K562 (cell line): Measurements from ENCODE around the gene SBK1. TPM values are rescaled to one million over a fixed set of nuclear protein-coding genes. Genes with fewer than 3 reads are reported as not detected.
A peak's percentile ranks its signal among the peaks of the same experiment; 100 is the strongest.
"Not testable (repeated sequence)": the region's sequence is repeated elsewhere in the genome, so short reads cannot be mapped to it uniquely, and the experiment has no call there.

ENCODE experiments used
- ATAC-seq: fragments of 200-7000 bp; cut with Tn5 transposase; 3 replicates; pipeline ENCODE4 v1.9.1; 2020; ENCODE audit warnings: moderate library complexity
- BruUV-seq: library from RNA; stranded (reverse); fragments of 400-500 nt; replicated peaks from 2 replicates; lab custom pipeline; 2021; lab: Mats Ljungman, UMichigan
- CTCF ChIA-PET: fragments of 300-600 bp; formaldehyde crosslinking; extraction: SDS; loops from one replicate; lab custom pipeline; 2021; ENCODE audit warnings: low intra/inter-chr PET ratio; lab: Yijun Ruan, JAX
- POLR2A ChIA-PET: fragments of 300-600, 350-650 bp; sonication (Branson Sonifier 250); formaldehyde crosslinking; extraction: SDS; loops from one replicate; lab custom pipeline; 2021; ENCODE audit warnings: antibody characterized with exemption, inconsistent platforms; lab: Yijun Ruan, JAX
- DNase-seq, 4 experiments: peaks; one replicate each; pipeline versions ENCODE4 v3.0.0 to v3.0.0-alpha.2; 2011 to 2018; ENCODE audit warnings: low spot score in 3 of 4, mixed read lengths in 3 of 4; ENCODE audit errors: extremely low read depth in 1 of 4
- FAIRE-seq: peaks from 2 replicates; lab custom pipeline; 2011; peaks lifted over from hg19 to GRCh38; lab: Jason Lieb, UNC
- H2AFZ ChIP-seq: 2 replicates; pipeline ENCODE4 v1.6.0; 2011; ENCODE audit warnings: low read depth, low read length, control low read depth, inconsistent platforms
- H3K27ac ChIP-seq: fragments of 200-600 bp; 3 replicates; pipeline ENCODE4 v1.8.0; 2011; ENCODE audit warnings: low read depth, mild to moderate bottlenecking, control low read depth, inconsistent platforms, low read length, moderate library complexity, mixed read lengths; ENCODE audit errors: extremely low read depth
- H3K27me3 ChIP-seq, 2 experiments: fragments of 300-600 bp in 1 of 2; 2 replicates in 1 of 2; 3 replicates in 1 of 2; pipeline versions ENCODE4 v1.6.0 to v1.8.0; 2011; ENCODE audit warnings: inconsistent platforms in 2 of 2, low read length in 2 of 2, mild to moderate bottlenecking in 1 of 2, mixed read lengths in 1 of 2, moderate library complexity in 1 of 2; ENCODE audit not compliant: control insufficient read depth in 2 of 2, insufficient read depth in 2 of 2
- H3K36me3 ChIP-seq: fragments of 300-600 bp; 3 replicates; pipeline ENCODE4 v1.8.0; 2011; ENCODE audit warnings: mild to moderate bottlenecking, low read length, inconsistent platforms; ENCODE audit not compliant: control insufficient read depth, insufficient read depth
- H3K4me1 ChIP-seq, 2 experiments: fragments of 200-600 bp in 1 of 2; replicated peaks in 1 of 2; 2 replicates in 1 of 2; 3 replicates in 1 of 2; pipeline versions ENCODE4 v1.5.1 to v1.8.0; 2011; ENCODE audit warnings: inconsistent platforms in 2 of 2, low read length in 2 of 2, mild to moderate bottlenecking in 1 of 2, mixed read lengths in 1 of 2, moderate library complexity in 1 of 2; ENCODE audit not compliant: control insufficient read depth in 2 of 2, insufficient read depth in 2 of 2
- H3K4me2 ChIP-seq: 2 replicates; pipeline ENCODE4 v1.6.1; 2011; ENCODE audit warnings: low read length, control low read depth, inconsistent platforms, mixed read lengths; ENCODE audit not compliant: insufficient read depth
- H3K4me3 ChIP-seq: fragments of 200-600 bp; sonication (generic), shearing (Covaris generic); 2 replicates; pipeline ENCODE4 v1.5.1; 2016; ENCODE audit warnings: control low read depth, inconsistent platforms
- H3K79me2 ChIP-seq: fragments of 200-600 bp; 3 replicates; pipeline ENCODE4 v1.8.0; 2011; ENCODE audit warnings: low read length, inconsistent platforms; ENCODE audit not compliant: control insufficient read depth, insufficient read depth
- H3K9ac ChIP-seq, 2 experiments: 2 replicates each; pipeline versions ENCODE4 v1.6.0 to v1.6.1; 2011; ENCODE audit warnings: low read depth in 2 of 2, low read length in 2 of 2, control low read depth in 1 of 2, inconsistent platforms in 1 of 2, mild to moderate bottlenecking in 1 of 2, mixed read lengths in 1 of 2; ENCODE audit not compliant: insufficient read depth in 1 of 2
- H3K9me1 ChIP-seq: one replicate; pipeline ENCODE4 v1.6.0; 2011; ENCODE audit warnings: inconsistent platforms, mild to moderate bottlenecking, low read length, moderate library complexity; ENCODE audit not compliant: control insufficient read depth, insufficient read depth
- H3K9me3 ChIP-seq: replicated peaks from 2 replicates; pipeline ENCODE4 v1.5.1; 2011; ENCODE audit warnings: low read depth, low read length, inconsistent platforms; ENCODE audit not compliant: control insufficient read depth, insufficient read depth
- H4K20me1 ChIP-seq: replicated peaks from 2 replicates; pipeline ENCODE4 v1.6.1; 2011; ENCODE audit warnings: low read length, inconsistent platforms, mixed read lengths; ENCODE audit not compliant: control insufficient read depth, insufficient read depth
- WGBS: fragments of 100-300 bp; shearing (Covaris generic); methylation state at CpG from one replicate; pipeline ENCODE4 v1.1.6; 2016; ENCODE audit warnings: low coverage, mixed read lengths; ENCODE audit not compliant: insufficient coverage; ENCODE audit errors: missing lambda C conversion rate; 5-methylcytosine and 5-hydroxymethylcytosine counted together
- in situ Hi-C: fragments of 300-500 bp; cut with MboI; formaldehyde crosslinking; loops from 4 replicates; pipeline ENCODE4 v1.15.0; 2018; ENCODE audit warnings: inconsistent platforms, mixed read lengths
- intact Hi-C: fragments of 100-400 bp; cut with micrococcal nuclease; formaldehyde crosslinking; loops from 2 replicates; pipeline ENCODE4 v1.14.2; 2022
- polyA plus RNA-seq, 8 experiments: library from polyadenylated mRNA; depleted of rRNA in 4 of 8; stranded (reverse) in 5 of 8; unstranded in 3 of 8; fragments of >200 nt; fragmentation: Nextera tagmentation in 2 of 8; fragmentation: Illumina TruSeq in 1 of 8; extraction: Ambion mirVana in 2 of 8; extraction: Trizol in 1 of 8; gene quantifications; 2 replicates each; pipeline versions ENCODE4 v1.2.1 to v1.2.3, GENCODE V29; 2011 to 2014; ENCODE audit warnings: inconsistent platforms in 1 of 8, missing spikeins in 1 of 8
- total RNA-seq, 7 experiments: library from RNA; depleted of rRNA in 6 of 7; stranded (reverse); fragments of >200 nt in 6 of 7; fragmentation: Illumina TruSeq in 2 of 7; extraction: Trizol in 2 of 7; gene quantifications; 2 replicates each; pipeline versions ENCODE4 v1.2.1 to v1.2.3, GENCODE V29; 2011 to 2021; ENCODE audit warnings: low replicate concordance in 1 of 7

SBK1 gene
- total and polyA plus RNA-seq, 9 of the 15 experiments (the other 6 are each of a cell fraction or from before 2014, with no cell fraction given) = 0.01 to 0.07 (median 0.03) TPM; not detected in 6

- H3K27ac ChIP-seq, H3K36me3 ChIP-seq: not testable (repeated sequence)
These were observed 70.3 kb downstream of the SBK1 start for GRCh38 chr16:28362600-28362999.

GRCh38 chr16:28363408-28363807 is 71.1 kb downstream of the SBK1 start, which contains the start of gene NPIPB6:
NPIPB6 (minus strand) TSS chr16:28363508; CDS start chr16:28362822, 686 bp downstream.
- intact Hi-C loops, FAIRE-seq, H3K9me1 ChIP-seq, in situ Hi-C loops, DNase-seq, H3K27me3 ChIP-seq, H3K9ac ChIP-seq, H3K79me2 ChIP-seq, H3K4me2 ChIP-seq, H3K4me1 ChIP-seq, H2AFZ ChIP-seq, H3K27ac ChIP-seq, CTCF ChIA-PET, H4K20me1 ChIP-seq, H3K4me3 ChIP-seq, ATAC-seq, H3K36me3 ChIP-seq, POLR2A ChIA-PET, H3K9me3 ChIP-seq, BruUV-seq: not testable (repeated sequence)
- no CpG with 5 or more reads among the region's 5 CpGs for WGBS

More at GRCh38 chr16:28362600-28362999, 70.3 kb downstream of the SBK1 start:
- H2AFZ ChIP-seq, CTCF ChIA-PET, POLR2A ChIA-PET, H3K9me3 ChIP-seq, H3K79me2 ChIP-seq, DNase-seq, H4K20me1 ChIP-seq, H3K4me3 ChIP-seq, intact Hi-C loops, H3K4me1 ChIP-seq, H3K27me3 ChIP-seq, H3K9me1 ChIP-seq, in situ Hi-C loops, BruUV-seq, FAIRE-seq, H3K9ac ChIP-seq, H3K4me2 ChIP-seq, ATAC-seq: not testable (repeated sequence)
- 80% methylated on average over 1 of the region's 5 CpGs for WGBS

- H3K27me3 ChIP-seq, H3K79me2 ChIP-seq, in situ Hi-C loops, DNase-seq, H3K4me2 ChIP-seq, H3K4me3 ChIP-seq, H3K9me1 ChIP-seq, H3K9me3 ChIP-seq, H3K36me3 ChIP-seq, H3K27ac ChIP-seq, H3K4me1 ChIP-seq, BruUV-seq, FAIRE-seq, H2AFZ ChIP-seq, POLR2A ChIA-PET, intact Hi-C loops, H3K9ac ChIP-seq, CTCF ChIA-PET, H4K20me1 ChIP-seq: not testable (repeated sequence)
- WGBS = no CpG with 5 or more reads among the region's 75 CpGs
- ATAC-seq = peak; percentile 99
These were observed 72.2 kb downstream of the SBK1 start for GRCh38 chr16:28364268-28365173.
